Inferior parietal cortex (tissue), 1 donor: Measurements from ENCODE around the gene SCGB3A1.

Source experiments
- DNase-seq: peaks from one replicate; pipeline ENCODE4 v3.0.0-alpha.2; 2016; ENCODE audit errors: extremely low spot score

SCGB3A1 gene

DNA sequence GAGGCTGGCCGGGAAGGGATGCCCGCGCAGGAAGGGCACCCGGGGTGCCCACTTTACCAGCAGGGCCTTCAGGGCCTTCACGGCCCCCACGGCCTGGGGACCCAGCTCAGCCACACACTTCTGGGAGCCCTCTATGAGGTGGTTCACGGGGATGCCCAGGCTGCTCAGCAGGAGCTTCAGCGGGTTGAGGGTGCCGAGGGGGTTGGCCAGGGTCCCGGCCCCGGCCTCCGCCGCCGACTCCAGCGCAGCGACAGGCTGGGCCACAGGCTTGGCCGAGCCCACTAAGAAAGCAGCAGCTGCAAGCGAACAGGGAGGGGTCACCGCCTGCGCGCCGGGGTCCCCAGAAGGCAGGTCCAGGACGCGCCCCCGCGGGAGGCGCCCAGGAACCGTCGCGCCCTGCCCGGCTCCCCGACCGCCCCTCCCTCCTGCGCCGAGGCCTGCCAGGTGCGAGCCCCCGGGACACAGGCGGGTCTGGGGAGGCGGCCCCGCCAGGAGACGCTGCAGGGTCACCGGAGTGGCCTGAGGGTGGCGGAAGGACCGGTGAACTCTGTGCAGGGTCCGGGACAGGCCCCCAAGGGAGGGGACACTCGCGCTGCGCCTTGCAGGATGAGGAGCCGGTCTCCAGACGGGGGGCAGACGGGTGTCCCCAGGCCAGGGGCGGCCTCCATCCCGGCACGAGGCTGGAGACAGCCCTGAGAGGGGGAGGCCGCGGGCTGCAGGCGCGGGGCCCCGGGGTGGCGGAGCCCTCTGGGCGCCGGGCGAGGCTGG is 572 bp downstream of the SCGB3A1 start:
- DNase-seq, result no peak

DNA sequence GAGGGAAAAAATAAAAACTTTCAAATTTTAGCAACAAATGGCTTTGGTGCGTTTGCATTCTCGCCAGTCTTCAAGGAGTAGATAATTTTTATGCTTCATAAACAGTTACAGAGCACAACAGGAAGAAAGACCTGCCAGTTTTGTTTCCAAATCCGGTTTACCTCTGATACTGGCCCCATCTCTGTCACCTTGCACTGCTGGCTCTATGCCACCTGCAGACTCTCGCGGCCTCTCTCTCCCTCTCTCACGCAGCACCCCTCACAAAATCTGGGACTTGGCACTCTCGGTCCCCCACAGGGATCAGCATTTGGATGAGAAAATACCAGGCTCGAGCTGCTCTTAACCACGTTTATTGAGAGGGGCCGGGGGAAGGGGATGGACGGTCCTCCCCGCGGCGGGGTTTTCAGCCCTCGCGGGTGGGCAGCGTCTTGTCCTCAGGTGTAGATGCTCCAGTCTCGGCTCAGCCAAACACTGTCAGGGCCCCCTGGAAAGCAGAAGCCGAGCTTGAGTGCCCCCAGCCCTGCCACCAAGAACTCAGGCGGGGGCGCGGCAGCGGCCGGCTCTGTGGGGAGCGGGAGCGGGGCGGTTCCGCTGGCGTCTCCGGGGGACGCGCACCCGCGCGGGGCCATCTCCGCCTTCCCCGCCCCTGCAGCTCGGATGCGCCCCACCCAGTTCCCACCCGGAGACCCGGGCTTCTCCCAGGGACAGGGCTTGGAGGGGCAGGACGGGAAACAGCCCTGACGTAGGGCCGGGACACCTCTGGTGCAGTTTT is 1.3 kb downstream of the SCGB3A1 start:
- no peak for DNase-seq

DNA sequence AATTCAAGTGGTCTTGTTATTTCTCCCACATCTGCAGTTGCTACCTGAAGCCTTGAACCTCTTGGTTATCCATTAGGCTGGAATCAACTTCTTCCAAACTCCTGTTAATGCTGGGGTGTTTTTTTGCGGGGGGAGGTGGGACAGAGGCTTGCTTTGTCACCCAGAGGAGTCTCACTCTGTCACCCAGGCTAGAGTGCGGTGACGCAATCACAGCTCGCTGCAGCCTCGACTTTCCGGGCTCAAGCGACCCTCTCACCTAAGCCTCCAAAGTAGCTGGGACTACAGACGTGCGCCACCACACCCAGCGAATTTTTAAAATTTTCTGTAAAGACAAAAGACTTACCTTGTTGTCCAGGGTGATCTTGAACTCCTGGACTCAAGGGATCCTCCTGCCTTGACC is 4.4 kb downstream of the SCGB3A1 start:
- no peak for DNase-seq

DNA sequence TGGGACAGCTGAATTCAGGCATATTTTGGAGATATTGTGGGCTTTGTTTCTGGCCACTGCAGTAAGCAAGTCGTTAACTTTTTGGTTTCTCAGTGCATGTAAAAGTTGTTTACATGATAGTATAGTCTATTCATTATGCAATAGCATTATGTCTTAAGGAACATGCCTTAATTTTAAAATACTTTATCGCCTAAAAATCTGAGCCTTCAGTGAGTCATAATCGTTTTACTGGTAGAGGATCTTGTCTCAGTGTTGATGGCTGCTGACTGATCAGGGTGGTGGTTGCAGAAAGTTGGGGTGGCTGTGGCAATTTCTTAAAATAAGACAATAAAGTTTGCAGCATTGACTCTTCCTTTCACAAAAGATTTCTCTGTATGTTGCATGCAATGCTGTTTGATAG is 5.1 kb downstream of the SCGB3A1 start:
- no peak for DNase-seq

DNA sequence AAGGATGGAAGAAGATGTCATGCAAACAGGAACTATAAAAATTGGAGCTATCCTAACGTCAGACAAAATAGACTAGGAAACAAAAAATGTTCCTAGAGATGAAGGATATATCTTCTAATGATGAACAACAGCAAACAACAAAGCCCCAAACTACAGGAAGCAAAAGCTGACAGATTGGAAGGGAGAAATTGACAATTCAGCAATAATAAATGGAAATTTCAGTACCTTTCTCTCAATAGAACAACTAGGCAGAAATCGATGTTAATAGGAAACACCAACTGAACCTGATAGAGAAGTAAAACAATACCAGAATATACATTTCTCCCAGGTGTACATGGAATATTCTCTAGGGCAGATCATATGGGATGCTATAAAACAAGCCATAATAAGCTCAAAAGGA is 7.6 kb downstream of the SCGB3A1 start:
- no peak for DNase-seq

DNA sequence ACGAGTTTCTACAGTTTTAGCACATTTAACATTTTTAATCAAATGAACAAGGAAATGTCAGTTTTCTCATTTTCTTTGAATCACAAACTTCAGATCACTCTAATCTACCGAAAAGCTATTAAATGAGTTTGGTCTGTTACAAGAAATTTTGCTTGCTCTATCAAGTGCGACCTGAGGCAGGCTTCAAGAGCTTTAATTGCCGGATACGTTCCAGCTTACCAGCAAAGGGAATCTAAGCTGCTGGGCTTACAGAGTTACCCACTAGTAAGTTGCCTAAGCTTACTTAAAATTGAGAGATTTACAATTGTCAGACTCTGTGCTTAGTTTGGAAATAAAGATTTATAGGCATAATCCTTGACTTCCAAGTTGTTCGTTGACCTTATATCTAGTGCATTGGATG is 10.6 kb downstream of the SCGB3A1 start:
- no peak for DNase-seq

GRCh38 chr5:180575571-180575970 is 15.7 kb downstream of the SCGB3A1 start:
- DNase-seq, result peak; percentile 12

DNA sequence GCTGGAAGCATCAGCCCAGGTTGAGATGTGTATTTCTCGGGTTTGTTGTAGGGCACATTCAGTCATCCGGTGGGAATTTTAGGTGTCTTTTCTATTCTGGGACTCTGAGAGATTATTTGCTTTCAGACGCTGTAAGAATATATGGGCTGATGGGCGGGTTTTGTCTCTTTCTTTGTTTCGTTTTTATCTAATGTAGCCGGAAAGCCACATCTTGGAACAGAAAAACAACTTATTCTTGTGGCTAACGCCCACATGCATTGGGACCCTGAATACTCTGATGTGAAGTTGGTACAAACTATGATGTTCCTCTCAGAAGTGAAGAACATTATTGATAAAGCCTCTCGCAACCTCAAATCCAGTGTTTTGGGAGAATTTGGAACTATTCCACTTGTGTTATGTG is 22.4 kb downstream of the SCGB3A1 start:
- no peak for DNase-seq

GRCh38 chr5:180563994-180564393 is 27.3 kb downstream of the SCGB3A1 start:
- no peak for DNase-seq

DNA sequence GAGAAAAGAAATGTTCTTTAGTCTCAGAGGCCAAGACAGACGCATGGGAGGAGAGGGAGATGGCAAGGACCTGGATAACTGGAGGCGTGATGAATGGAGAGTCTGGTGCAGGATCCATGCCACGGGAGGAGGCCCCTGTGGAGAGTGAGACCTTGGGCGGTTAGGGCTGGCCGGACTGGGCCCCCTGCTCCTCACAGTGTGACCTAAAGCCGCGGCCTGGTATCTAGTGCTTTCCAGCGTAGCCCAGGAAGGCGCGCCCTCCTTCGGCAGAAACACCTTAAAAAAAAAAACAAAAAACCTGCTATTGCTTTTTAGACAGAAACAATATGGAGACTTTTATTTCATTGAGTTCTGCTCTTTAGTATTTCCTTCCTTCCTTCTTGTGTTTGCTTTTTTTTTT is 33.1 kb downstream of the SCGB3A1 start:
- no peak for DNase-seq

GRCh38 chr5:180557217-180557809 is 34.0 kb downstream of the SCGB3A1 start:
- no peak for DNase-seq

GRCh38 chr5:180555168-180555921 is 36.0 kb downstream of the SCGB3A1 start:
- DNase-seq, result no peak

DNA sequence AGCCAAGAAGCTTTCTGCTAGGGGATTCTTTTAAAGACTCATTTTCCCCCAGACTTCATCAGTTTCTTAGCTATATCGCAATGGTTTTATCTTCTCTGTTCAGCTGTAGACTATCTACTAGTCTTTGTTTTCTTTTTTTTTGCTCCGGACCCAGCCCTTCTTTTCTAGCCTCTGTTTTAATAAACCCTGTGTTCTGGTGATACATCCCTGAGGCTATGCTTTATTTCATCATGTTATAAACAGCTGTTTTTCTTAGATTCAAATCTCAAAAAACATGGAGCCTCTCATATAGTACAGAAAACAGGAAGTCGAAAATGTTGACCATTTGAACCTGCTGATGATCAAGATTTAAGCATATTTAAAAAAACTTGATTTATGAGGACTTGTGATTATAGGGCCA is 37.8 kb downstream of the SCGB3A1 start:
- DNase-seq, result no peak

DNA sequence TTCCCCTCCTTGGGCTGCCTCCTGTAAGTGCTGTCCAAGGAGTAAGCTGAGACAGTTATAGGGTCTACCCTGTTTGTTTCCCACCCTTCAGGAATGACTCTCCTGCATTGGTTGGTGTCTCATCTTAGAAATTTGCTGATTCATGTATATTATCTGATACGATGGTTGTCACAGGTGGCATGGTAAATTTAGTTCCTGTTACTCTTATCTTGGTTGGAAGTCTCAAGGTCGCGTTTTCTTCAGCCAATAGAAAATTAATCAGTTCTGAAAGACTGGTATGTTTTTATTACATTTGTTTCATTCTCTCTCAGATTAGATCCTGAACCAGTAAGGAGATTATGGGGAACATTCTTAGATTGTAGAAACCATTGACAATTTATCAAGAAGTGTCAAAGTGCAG is 42.7 kb downstream of the SCGB3A1 start:
- no peak for DNase-seq

GRCh38 chr5:180545248-180545647 is 46.1 kb downstream of the SCGB3A1 start:
- no peak for DNase-seq

- no peak for DNase-seq
These were observed 49.6 kb downstream of the SCGB3A1 start for GRCh38 chr5:180541710-180542109.
